Measurements from ENCODE around the gene PRCP. TPM values are rescaled to one million over a fixed set of nuclear protein-coding genes. Genes with fewer than 3 reads are reported as not detected.

PRCP gene
- total RNA-seq, 1 donor = 37.1 TPM

DNA sequence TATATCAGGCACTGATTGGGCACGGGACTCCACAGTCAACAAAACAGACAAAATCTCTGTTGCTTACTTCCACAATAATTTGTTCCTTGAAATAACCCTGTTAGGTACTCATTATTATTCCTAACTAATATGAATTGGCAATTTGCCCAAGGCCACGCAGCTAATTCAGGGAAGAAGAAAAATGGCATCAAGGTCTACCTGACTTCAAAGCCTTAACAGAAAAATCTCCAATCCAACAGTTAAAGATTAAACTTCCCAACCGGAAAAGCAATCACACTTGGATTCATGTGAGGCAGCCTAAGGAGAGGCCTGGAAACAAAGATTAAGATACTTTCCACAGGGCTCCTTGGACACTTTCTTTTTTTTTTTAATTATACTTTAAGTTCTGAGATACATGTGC is 68.9 kb downstream of the PRCP start:
- DNase-seq (ENCODE audit: low read depth) = no peak
- no peak overlapping the region for H3K4me3 ChIP-seq (ENCODE audit: low read depth, low read length)
- TF ChIP-seq, protein P1, sequence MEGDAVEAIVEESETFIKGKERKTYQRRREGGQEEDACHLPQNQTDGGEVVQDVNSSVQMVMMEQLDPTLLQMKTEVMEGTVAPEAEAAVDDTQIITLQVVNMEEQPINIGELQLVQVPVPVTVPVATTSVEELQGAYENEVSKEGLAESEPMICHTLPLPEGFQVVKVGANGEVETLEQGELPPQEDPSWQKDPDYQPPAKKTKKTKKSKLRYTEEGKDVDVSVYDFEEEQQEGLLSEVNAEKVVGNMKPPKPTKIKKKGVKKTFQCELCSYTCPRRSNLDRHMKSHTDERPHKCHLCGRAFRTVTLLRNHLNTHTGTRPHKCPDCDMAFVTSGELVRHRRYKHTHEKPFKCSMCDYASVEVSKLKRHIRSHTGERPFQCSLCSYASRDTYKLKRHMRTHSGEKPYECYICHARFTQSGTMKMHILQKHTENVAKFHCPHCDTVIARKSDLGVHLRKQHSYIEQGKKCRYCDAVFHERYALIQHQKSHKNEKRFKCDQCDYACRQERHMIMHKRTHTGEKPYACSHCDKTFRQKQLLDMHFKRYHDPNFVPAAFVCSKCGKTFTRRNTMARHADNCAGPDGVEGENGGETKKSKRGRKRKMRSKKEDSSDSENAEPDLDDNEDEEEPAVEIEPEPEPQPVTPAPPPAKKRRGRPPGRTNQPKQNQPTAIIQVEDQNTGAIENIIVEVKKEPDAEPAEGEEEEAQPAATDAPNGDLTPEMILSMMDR (IDR thresholded peaks at IDR 0.05; ENCODE audit: insufficient read depth, low read depth, low read length) = no peak

DNA sequence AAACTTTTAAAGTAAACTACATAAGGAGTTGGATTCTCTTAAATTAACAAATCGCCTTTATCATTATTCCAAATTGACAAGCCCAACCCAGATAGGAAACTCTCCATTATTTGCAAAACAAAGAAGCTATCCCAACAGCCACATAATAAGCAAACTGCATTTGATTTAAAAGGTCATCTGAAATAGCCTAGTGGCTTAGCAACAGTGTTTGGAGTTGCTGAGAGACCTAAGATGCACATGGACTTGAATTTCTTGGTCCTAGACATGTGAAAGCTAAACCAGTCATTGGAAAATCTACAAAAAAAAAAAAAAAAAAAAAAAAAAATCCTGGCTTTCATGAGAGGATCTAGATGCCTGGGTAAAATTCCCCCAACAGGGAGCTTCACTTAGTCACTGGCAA is 69.5 kb downstream of the PRCP start:
- DNase-seq (ENCODE audit: low read depth) = no peak
- TF ChIP-seq, protein P1 (IDR thresholded peaks at IDR 0.05; ENCODE audit: insufficient read depth, low read depth, low read length) = no peak
- no peak overlapping the region for H3K4me3 ChIP-seq (ENCODE audit: low read depth, low read length)

- no peak for DNase-seq (ENCODE audit: low read depth)
- TF ChIP-seq, protein P1 (IDR thresholded peaks at IDR 0.05; ENCODE audit: insufficient read depth, low read depth, low read length) = no peak
- H3K4me3 ChIP-seq (ENCODE audit: low read depth, low read length) = no peak overlapping the region
Measured at GRCh38 chr11:82829101-82829500, 71.1 kb downstream of the PRCP start.

GRCh38 chr11:82828472-82828871 is 71.8 kb downstream of the PRCP start:
- TF ChIP-seq, protein P1 (IDR thresholded peaks at IDR 0.05; ENCODE audit: insufficient read depth, low read depth, low read length) = no peak
- H3K4me3 ChIP-seq (ENCODE audit: low read depth, low read length) = no peak overlapping the region
- DNase-seq (ENCODE audit: low read depth) = no peak

- TF ChIP-seq, protein P1 (IDR thresholded peaks at IDR 0.05; ENCODE audit: insufficient read depth, low read depth, low read length) = no peak
- H3K4me3 ChIP-seq (ENCODE audit: low read depth, low read length) = no peak overlapping the region
- no peak for DNase-seq (ENCODE audit: low read depth)
Measured at GRCh38 chr11:82826526-82826925, 73.7 kb downstream of the PRCP start.

DNA sequence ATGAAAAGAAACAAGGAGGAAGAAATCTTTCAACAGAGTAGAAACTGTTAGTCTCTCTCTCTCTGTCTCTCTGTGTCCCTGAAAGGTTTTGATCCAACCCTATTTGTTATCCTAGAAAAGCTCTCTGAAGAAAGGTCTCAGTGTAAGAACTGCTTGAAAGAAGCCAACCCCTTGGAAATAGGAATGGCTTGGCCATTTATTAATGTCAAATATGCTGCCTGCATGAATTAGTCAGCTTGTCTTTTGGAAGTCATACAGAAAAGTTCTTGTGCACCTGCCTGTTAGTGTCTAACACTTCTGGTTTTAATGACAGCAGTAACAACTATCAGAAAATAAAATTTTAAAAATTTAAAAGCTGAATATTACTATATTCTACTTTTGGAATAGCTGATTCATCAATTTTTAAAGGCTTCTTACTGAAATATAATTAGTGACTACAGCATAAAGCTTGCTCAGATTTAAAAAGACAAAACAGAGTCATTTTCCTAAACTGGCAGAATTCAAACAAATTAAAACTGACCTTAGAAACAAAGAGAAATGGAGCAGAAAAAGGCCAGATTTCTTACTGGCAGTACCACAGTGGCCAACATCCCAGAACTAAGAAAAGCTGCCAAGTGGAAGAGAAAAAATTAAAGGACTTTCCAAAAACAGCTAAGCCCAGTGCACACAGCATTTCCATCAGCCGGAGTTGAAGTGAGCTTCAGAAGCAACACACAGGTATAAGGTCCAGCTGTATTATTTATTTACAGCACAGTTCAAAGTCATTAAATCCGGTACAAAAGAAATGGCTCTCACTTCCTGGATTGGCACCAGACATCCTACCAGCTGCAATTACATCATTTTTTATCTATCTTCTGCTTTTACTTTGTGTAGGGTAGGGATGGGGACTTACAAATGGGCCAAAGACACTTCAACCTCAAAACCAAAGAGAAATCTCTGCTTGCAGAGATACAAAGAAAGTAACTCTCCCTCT is 76.3 kb downstream of the PRCP start:
- TF ChIP-seq, protein P1 (IDR thresholded peaks at IDR 0.05; ENCODE audit: insufficient read depth, low read depth, low read length) = no peak
- DNase-seq (ENCODE audit: low read depth) = no peak
- no peak overlapping the region for H3K4me3 ChIP-seq (ENCODE audit: low read depth, low read length)
